HG03432 (cell line): ENCODE measurements around the gene EBLN2.

ENCODE experiments used
- ATAC-seq: cut with Tn5 transposase; IDR thresholded peaks from one replicate; pipeline ENCODE4 v1.9.1; 2021; ENCODE audit warnings: mild to moderate bottlenecking, moderate library complexity; ENCODE audit not compliant: unreplicated experiment

Gene EBLN2

GRCh38 chr3:73101881-73102280 lies 40.4 kb downstream of the EBLN2 start:
- no peak for ATAC-seq

DNA sequence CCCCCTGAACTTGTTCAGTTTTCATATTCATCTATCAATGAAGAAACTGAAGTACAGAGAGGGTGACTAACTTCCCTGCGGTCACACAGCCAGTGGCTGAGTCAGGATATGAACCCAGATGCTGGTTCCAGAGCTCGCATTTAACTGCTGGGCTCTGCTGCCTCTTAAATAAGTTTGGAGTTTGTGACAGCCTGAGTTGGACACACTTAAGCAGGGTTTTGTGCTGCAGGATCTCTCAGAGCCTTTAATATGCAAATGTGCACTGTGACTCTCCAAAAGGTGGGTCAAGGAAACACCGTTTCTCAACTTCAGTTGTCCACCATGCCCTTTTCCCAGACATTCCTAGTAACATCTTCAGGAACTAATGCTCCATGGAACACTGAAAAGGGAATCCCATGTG lies 45.8 kb downstream of the EBLN2 start:
- ATAC-seq: no peak

DNA sequence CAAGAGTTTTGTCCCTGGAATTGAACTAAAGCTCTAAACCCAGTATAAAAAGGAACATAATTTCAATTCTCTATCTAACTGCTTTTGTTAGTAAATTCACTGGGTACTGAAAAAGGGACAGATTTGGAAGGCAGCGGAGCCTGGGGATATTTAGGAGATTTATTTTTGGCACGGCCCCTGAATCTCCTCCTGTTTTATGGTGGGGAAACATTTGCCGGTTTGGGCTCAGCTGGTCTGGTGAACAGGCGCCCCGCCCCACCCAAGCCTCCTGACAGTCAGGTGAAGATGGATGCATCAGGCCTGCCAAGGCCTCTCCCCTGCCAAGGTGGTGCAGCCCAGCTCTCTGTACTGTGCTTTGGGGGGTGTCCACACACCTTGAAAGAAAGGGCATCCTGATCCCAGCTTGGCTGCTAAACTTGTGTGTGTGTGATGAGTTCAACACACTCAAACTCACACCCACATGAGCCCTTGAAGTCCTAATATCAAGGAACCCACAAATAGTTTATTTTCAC lies 46.3 kb downstream of the EBLN2 start:
- no peak for ATAC-seq

DNA sequence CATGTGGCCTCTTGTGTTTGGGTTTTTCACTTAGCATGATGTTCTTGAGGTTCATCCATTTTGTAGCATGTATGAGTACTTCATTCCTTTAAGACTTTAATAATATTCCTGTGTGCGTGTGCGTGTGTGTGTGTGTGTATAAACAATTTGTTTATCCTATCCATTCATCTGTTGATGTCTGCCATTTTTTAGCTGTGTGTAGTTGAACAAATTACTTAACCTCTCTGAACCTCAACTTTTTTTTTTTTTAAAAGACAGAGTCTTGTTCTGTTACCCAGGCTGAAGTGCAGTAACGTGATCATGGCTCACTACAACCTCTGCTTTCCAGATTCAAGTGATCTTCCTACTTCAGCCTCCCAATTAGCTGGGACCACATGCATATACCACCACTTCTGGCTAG lies 47.3 kb downstream of the EBLN2 start:
- ATAC-seq: no peak

- ATAC-seq: no peak
Measured at GRCh38 chr3:73110530-73110929, 49.1 kb downstream of the EBLN2 start.
